Measurements from ENCODE around the gene HYDIN. TPM values are rescaled to one million over a fixed set of nuclear protein-coding genes. Genes with fewer than 3 reads are reported as not detected.
"Not testable (repeated sequence)": the region's sequence is repeated elsewhere in the genome, so short reads cannot be mapped to it uniquely, and the experiment has no call there.

The HYDIN gene
- total RNA-seq, 6 donors from 2014 or later: 1.6 to 62.0 (median 18.1) TPM

- H3K27me3 ChIP-seq; H3K36me3 ChIP-seq; H3K27ac ChIP-seq; H3K4me1 ChIP-seq; H3K9me3 ChIP-seq; DNase-seq; H3K4me3 ChIP-seq; ATAC-seq (ENCODE audit: low FRiP score in 2 of 2): not testable (repeated sequence)
- WGBS, 2 donors: 96% methylated on average over 5 of the region's 8 CpGs; no CpG with 5 or more reads in 1 of the 2 donors
Observed at GRCh38 chr16:70882311-70882710, 348.2 kb downstream of the HYDIN start.

- 65 to 73% methylated on average over 4 to 5 of the region's 5 CpGs for WGBS, 2 donors
- H3K4me3 ChIP-seq; H3K36me3 ChIP-seq; H3K4me1 ChIP-seq; H3K27me3 ChIP-seq; H3K9me3 ChIP-seq; ATAC-seq (ENCODE audit: low FRiP score in 2 of 2); H3K27ac ChIP-seq; DNase-seq: not testable (repeated sequence)
Observed at GRCh38 chr16:70877895-70878294, 352.6 kb downstream of the HYDIN start.

GRCh38 chr16:70876442-70876841 is 354.1 kb downstream of the HYDIN start:
- H3K36me3 ChIP-seq; ATAC-seq (ENCODE audit: low FRiP score in 2 of 2): not testable (repeated sequence)
- WGBS, 2 donors: no CpG with 5 or more reads among the region's 1 CpG

GRCh38 chr16:70864698-70865097 is 365.8 kb downstream of the HYDIN start:
- not testable (repeated sequence) for H3K4me1 ChIP-seq; H3K36me3 ChIP-seq; H3K27ac ChIP-seq; H3K27me3 ChIP-seq; DNase-seq; H3K9me3 ChIP-seq; ATAC-seq (ENCODE audit: low FRiP score in 2 of 2); H3K4me3 ChIP-seq
- WGBS, 2 donors: 77 to 78% methylated on average over 5 of the region's 5 CpGs

More at GRCh38 chr16:70876442-70876841, 354.1 kb downstream of the HYDIN start:
- DNase-seq, H3K4me1 ChIP-seq, H3K9me3 ChIP-seq, H3K27ac ChIP-seq, H3K4me3 ChIP-seq, H3K27me3 ChIP-seq: not testable (repeated sequence)

GRCh38 chr16:70861996-70862395 is 368.5 kb downstream of the HYDIN start:
- H3K4me1 ChIP-seq: not testable (repeated sequence)
- WGBS, 2 donors: 40 to 54% methylated on average over 7 of the region's 9 CpGs

GRCh38 chr16:70851299-70851698 is 379.2 kb downstream of the HYDIN start:
- DNase-seq; ATAC-seq (ENCODE audit: low FRiP score in 2 of 2): not testable (repeated sequence)
- 44 to 61% methylated on average over 4 of the region's 4 CpGs for WGBS, 2 donors

More at GRCh38 chr16:70861996-70862395, 368.5 kb downstream of the HYDIN start:
- not testable (repeated sequence) for H3K9me3 ChIP-seq; H3K27ac ChIP-seq; DNase-seq; H3K4me3 ChIP-seq; H3K36me3 ChIP-seq; H3K27me3 ChIP-seq; ATAC-seq (ENCODE audit: low FRiP score in 2 of 2)

GRCh38 chr16:70823498-70824118 is 406.9 kb downstream of the HYDIN start:
- not testable (repeated sequence) for H3K27me3 ChIP-seq; DNase-seq; H3K4me1 ChIP-seq; H3K4me3 ChIP-seq; ATAC-seq (ENCODE audit: low FRiP score in 2 of 2); H3K36me3 ChIP-seq; H3K27ac ChIP-seq; H3K9me3 ChIP-seq
- 68 to 100% methylated on average over 1 to 3 of the region's 4 CpGs for WGBS, 2 donors

More at GRCh38 chr16:70851299-70851698, 379.2 kb downstream of the HYDIN start:
- H3K27ac ChIP-seq, H3K4me1 ChIP-seq, H3K27me3 ChIP-seq, H3K36me3 ChIP-seq, H3K9me3 ChIP-seq, H3K4me3 ChIP-seq: not testable (repeated sequence)

- H3K36me3 ChIP-seq; DNase-seq; H3K4me1 ChIP-seq; ATAC-seq (ENCODE audit: low FRiP score in 2 of 2); H3K27me3 ChIP-seq; H3K27ac ChIP-seq; H3K9me3 ChIP-seq; H3K4me3 ChIP-seq: not testable (repeated sequence)
- 29% methylated on average over 1 of the region's 2 CpGs; no CpG with 5 or more reads in 1 of the 2 donors for WGBS, 2 donors
Observed at GRCh38 chr16:70822734-70823133, 407.8 kb downstream of the HYDIN start.

GRCh38 chr16:70818088-70818487 is 412.4 kb downstream of the HYDIN start:
- not testable (repeated sequence) for H3K9me3 ChIP-seq, H3K4me3 ChIP-seq, H3K27ac ChIP-seq, H3K4me1 ChIP-seq, H3K36me3 ChIP-seq, H3K27me3 ChIP-seq
- WGBS, 2 donors: 33 to 89% methylated on average over 1 to 11 of the region's 13 CpGs
- ATAC-seq (ENCODE audit: low FRiP score in 2 of 2): peak in 1 of 2 donors; percentile 55
- peak in 1 of 2 donors; percentile 29 for DNase-seq
